Brain pericyte (primary cell): ENCODE measurements around the gene MRPS18A.
"Not testable (repeated sequence)": the region's sequence is repeated elsewhere in the genome, so short reads cannot be mapped to it uniquely, and the experiment has no call there.

Experiments used
- DNase-seq: peaks from one replicate; pipeline ENCODE4 v3.0.0-alpha.2; 2012; ENCODE audit warnings: low read depth, low spot score

MRPS18A gene

GRCh38 chr6:43717389-43717788 is 29.8 kb upstream of the MRPS18A start:
- no peak for DNase-seq

GRCh38 chr6:43716099-43716498 is 28.5 kb upstream of the MRPS18A start:
- DNase-seq: no peak

GRCh38 chr6:43715056-43715788 is 27.6 kb upstream of the MRPS18A start:
- no peak for DNase-seq

GRCh38 chr6:43714311-43715055 is 26.9 kb upstream of the MRPS18A start:
- DNase-seq: peak; percentile 92

GRCh38 chr6:43713643-43714310 is 26.2 kb upstream of the MRPS18A start:
- DNase-seq: no peak

GRCh38 chr6:43712579-43712978 is 25.0 kb upstream of the MRPS18A start:
- DNase-seq: no peak

- DNase-seq: no peak
Measured at GRCh38 chr6:43710576-43710975, 23.0 kb upstream of the MRPS18A start.

- no peak for DNase-seq
Measured at GRCh38 chr6:43709654-43710303, 22.2 kb upstream of the MRPS18A start.

GRCh38 chr6:43708860-43709653 is 21.5 kb upstream of the MRPS18A start:
- no peak for DNase-seq

- DNase-seq: no peak
Measured at GRCh38 chr6:43707767-43708166, 20.2 kb upstream of the MRPS18A start.

- no peak for DNase-seq
Measured at GRCh38 chr6:43707269-43707668, 19.7 kb upstream of the MRPS18A start.

GRCh38 chr6:43706788-43707187 is 19.2 kb upstream of the MRPS18A start:
- DNase-seq: no peak

GRCh38 chr6:43705996-43706395 is 18.4 kb upstream of the MRPS18A start:
- no peak for DNase-seq

GRCh38 chr6:43703512-43704429 is 16.2 kb upstream of the MRPS18A start:
- no peak for DNase-seq

- peak; percentile 96 for DNase-seq
Measured at GRCh38 chr6:43702534-43703440, 15.2 kb upstream of the MRPS18A start.

GRCh38 chr6:43702171-43702533 is 14.6 kb upstream of the MRPS18A start:
- DNase-seq: no peak

- DNase-seq: not testable (repeated sequence)
Measured at GRCh38 chr6:43700939-43701560, 13.5 kb upstream of the MRPS18A start.

GRCh38 chr6:43699564-43700186 is 12.1 kb upstream of the MRPS18A start:
- no peak for DNase-seq
